ENCODE measurements around the gene NBEAL1.

DNA sequence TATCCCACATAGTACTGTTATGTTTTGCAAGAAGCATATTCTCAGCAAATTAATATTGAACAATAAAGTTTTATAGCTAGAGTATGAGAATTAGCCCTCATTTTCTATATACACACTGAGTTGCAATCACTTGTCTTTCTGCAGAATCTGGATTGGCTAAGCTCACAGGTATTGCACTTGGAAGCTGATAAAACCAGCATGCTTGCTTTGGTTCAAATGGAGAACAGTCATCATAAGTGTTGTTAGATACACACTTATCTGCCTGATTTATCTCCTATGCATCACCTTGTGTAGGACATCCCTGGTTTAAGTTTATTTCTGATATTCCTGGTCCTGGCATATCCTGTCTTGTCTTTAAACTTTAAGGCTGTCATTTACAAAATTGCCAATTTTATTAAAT, 186.2 kb downstream of the NBEAL1 start:
- TF ChIP-seq, protein P1, sequence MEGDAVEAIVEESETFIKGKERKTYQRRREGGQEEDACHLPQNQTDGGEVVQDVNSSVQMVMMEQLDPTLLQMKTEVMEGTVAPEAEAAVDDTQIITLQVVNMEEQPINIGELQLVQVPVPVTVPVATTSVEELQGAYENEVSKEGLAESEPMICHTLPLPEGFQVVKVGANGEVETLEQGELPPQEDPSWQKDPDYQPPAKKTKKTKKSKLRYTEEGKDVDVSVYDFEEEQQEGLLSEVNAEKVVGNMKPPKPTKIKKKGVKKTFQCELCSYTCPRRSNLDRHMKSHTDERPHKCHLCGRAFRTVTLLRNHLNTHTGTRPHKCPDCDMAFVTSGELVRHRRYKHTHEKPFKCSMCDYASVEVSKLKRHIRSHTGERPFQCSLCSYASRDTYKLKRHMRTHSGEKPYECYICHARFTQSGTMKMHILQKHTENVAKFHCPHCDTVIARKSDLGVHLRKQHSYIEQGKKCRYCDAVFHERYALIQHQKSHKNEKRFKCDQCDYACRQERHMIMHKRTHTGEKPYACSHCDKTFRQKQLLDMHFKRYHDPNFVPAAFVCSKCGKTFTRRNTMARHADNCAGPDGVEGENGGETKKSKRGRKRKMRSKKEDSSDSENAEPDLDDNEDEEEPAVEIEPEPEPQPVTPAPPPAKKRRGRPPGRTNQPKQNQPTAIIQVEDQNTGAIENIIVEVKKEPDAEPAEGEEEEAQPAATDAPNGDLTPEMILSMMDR (conservative IDR thresholded peaks at IDR 0.05; ENCODE audit: low read depth in 2 of 2): no peak
- TF ChIP-seq STAT1 (IDR thresholded peaks at IDR 0.05; ENCODE audit: unreplicated experiment) (no peak), EZH2phosphoT487 (IDR thresholded peaks at IDR 0.05; ENCODE audit: unreplicated experiment) (no peak), REST (IDR thresholded peaks at IDR 0.05; ENCODE audit: unreplicated experiment) (no peak), POLR2AphosphoS5 (IDR thresholded peaks at IDR 0.05; ENCODE audit: low read depth) (no peak), EZH2 (IDR thresholded peaks at IDR 0.05; ENCODE audit: low read depth, unreplicated experiment) (no peak), ZNF114 (CRISPR knock-in tag; IDR thresholded peaks at IDR 0.05) (no peak), CREB1 (CRISPR knock-in tag; IDR thresholded peaks at IDR 0.05; ENCODE audit: low read depth) (no peak), JUNB (IDR thresholded peaks at IDR 0.05; ENCODE audit: unreplicated experiment) (no peak)
- TF ChIP-seq, protein P2, sequence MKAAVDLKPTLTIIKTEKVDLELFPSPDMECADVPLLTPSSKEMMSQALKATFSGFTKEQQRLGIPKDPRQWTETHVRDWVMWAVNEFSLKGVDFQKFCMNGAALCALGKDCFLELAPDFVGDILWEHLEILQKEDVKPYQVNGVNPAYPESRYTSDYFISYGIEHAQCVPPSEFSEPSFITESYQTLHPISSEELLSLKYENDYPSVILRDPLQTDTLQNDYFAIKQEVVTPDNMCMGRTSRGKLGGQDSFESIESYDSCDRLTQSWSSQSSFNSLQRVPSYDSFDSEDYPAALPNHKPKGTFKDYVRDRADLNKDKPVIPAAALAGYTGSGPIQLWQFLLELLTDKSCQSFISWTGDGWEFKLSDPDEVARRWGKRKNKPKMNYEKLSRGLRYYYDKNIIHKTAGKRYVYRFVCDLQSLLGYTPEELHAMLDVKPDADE (IDR thresholded peaks at IDR 0.05): no peak

Data from GM23338 (cell line).